Measurements from ENCODE around the gene DHX36.

Gene DHX36

DNA sequence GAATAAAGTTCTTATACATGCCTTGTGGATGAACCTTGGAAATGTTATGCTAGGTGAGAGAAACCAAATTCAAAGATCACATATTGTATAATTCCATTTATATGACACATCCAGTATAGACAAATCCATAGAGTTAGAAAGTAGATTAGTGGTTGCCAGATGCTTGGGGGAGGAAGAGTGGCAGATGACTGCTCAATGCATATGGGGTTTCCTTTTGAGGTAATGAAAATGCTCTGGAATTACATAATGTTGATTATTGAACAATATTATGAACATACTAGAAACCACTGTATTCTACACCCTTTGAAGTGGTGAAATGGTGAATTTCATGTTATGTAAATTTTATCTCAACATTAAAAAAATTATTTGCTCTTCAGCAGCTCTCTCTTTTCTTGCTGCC, 100.8 kb downstream of the DHX36 start:
- DNase-seq = no peak
